Endothelial cell of umbilical vein (primary cell): ENCODE measurements around the gene ATL1. TPM values are rescaled to one million over a fixed set of nuclear protein-coding genes. Genes with fewer than 3 reads are reported as not detected.

Experiments
- BruUV-seq: library from RNA; stranded (reverse); fragments of 400-500 nt; replicated peaks from 2 replicates; lab custom pipeline; 2021; lab: Mats Ljungman, UMichigan
- CTCF ChIA-PET: fragments of 300-600, 350-600 bp; sonication (Branson Sonifier 250); formaldehyde crosslinking; loops from one replicate; lab custom pipeline; 2021; ENCODE audit warnings: antibody characterized with exemption, inconsistent platforms; lab: Charles Lee
- POLR2A ChIA-PET: fragments of 300-600, 350-600 bp; sonication (Branson Sonifier 250); formaldehyde crosslinking; loops from one replicate; lab custom pipeline; 2021; ENCODE audit warnings: antibody characterized with exemption, inconsistent platforms; lab: Charles Lee
- DNase-seq: peaks from one replicate; pipeline ENCODE4 v3.0.0-alpha.2; 2011; ENCODE audit warnings: low read depth, low spot score
- FAIRE-seq: peaks from 2 replicates; lab custom pipeline; 2011; peaks lifted over from hg19 to GRCh38; lab: Jason Lieb, UNC
- H2AFZ ChIP-seq: 2 replicates; pipeline ENCODE4 v1.6.0; 2012; ENCODE audit warnings: low read depth, low read length, control low read depth, inconsistent platforms
- H3K27ac ChIP-seq: 2 replicates; pipeline ENCODE4 v1.5.1; 2011; ENCODE audit warnings: low read depth, mild to moderate bottlenecking, control low read depth, low read length, moderate library complexity; ENCODE audit not compliant: insufficient read depth
- H3K27me3 ChIP-seq, 2 experiments: 2 replicates each; pipeline versions ENCODE4 v1.6.0 to v1.6.1; 2011; ENCODE audit warnings: low read length in 2 of 2, mixed read lengths in 1 of 2; ENCODE audit not compliant: control insufficient read depth in 2 of 2, insufficient read depth in 2 of 2
- H3K36me3 ChIP-seq, 2 experiments: 2 replicates in 1 of 2; 3 replicates in 1 of 2; pipeline ENCODE4 v1.5.1; 2011; ENCODE audit warnings: low read length in 2 of 2, mild to moderate bottlenecking in 1 of 2, moderate library complexity in 1 of 2; ENCODE audit not compliant: control insufficient read depth in 2 of 2, insufficient read depth in 2 of 2; ENCODE audit errors: extremely low read depth in 1 of 2
- H3K4me1 ChIP-seq: 3 replicates; pipeline ENCODE4 v1.5.1; 2011; ENCODE audit warnings: mild to moderate bottlenecking, low read length; ENCODE audit not compliant: control insufficient read depth, insufficient read depth; ENCODE audit errors: extremely low read depth
- H3K4me2 ChIP-seq: 2 replicates; pipeline ENCODE4 v1.6.1; 2011; ENCODE audit warnings: low read length, control low read depth, mixed read lengths; ENCODE audit not compliant: insufficient read depth
- H3K4me3 ChIP-seq, 3 experiments: fragments of 200-600 bp in 1 of 3; sonication (generic), shearing (Covaris generic) in 1 of 3; replicated peaks in 1 of 3; 2 replicates each; pipeline ENCODE4 v1.5.1; 2011 to 2016; ENCODE audit warnings: control low read depth in 3 of 3, low read length in 3 of 3, mild to moderate bottlenecking in 2 of 3, inconsistent platforms in 1 of 3, low read depth in 1 of 3, moderate library complexity in 1 of 3; ENCODE audit not compliant: insufficient read depth in 1 of 3
- H3K79me2 ChIP-seq: 2 replicates; pipeline ENCODE4 v1.6.0; 2012; ENCODE audit warnings: low read length, inconsistent platforms; ENCODE audit not compliant: control insufficient read depth, insufficient read depth
- H3K9ac ChIP-seq: replicated peaks from 2 replicates; pipeline ENCODE3; 2011; ENCODE audit warnings: low read length, control low read depth; ENCODE audit not compliant: insufficient read depth; ENCODE audit errors: extremely low read depth
- H3K9me1 ChIP-seq: replicated peaks from 3 replicates; pipeline ENCODE4 v1.6.0; 2011; ENCODE audit warnings: mild to moderate bottlenecking, low read length; ENCODE audit not compliant: control insufficient read depth, insufficient read depth; ENCODE audit errors: extremely low read depth
- H3K9me3 ChIP-seq: replicated peaks from 2 replicates; pipeline ENCODE4 v1.5.1; 2012; ENCODE audit warnings: low read length, inconsistent platforms; ENCODE audit not compliant: control insufficient read depth, insufficient read depth
- H4K20me1 ChIP-seq: replicated peaks from 2 replicates; pipeline ENCODE3; 2011; ENCODE audit warnings: mild to moderate bottlenecking, low read length; ENCODE audit not compliant: control insufficient read depth, insufficient read depth; ENCODE audit errors: extremely low read depth
- EZH2 ChIP-seq: IDR thresholded peaks from 2 replicates; pipeline ENCODE4 v1.6.1; 2012; ENCODE audit warnings: borderline replicate concordance, low read depth, mild to moderate bottlenecking, moderate library complexity, low read length, inconsistent platforms; ENCODE audit not compliant: severe bottlenecking
- FOS ChIP-seq: IDR thresholded peaks from 2 replicates; pipeline ENCODE4 v1.6.1; 2011; ENCODE audit warnings: mild to moderate bottlenecking, low read length, moderate library complexity, borderline replicate concordance; ENCODE audit not compliant: insufficient read depth
- GATA2 ChIP-seq: IDR thresholded peaks from 2 replicates; pipeline ENCODE4 v1.7.0; 2011; ENCODE audit warnings: low read depth, mild to moderate bottlenecking, moderate library complexity, mixed read lengths, low read length; ENCODE audit not compliant: insufficient read length, insufficient read depth
- JUN ChIP-seq: IDR thresholded peaks from 2 replicates; pipeline ENCODE4 v1.6.1; 2011; ENCODE audit warnings: borderline replicate concordance, low read depth; ENCODE audit not compliant: insufficient read length, insufficient read depth
- POLR2A ChIP-seq: IDR thresholded peaks from 2 replicates; pipeline ENCODE4 v1.6.1; 2012; ENCODE audit warnings: low read depth, mild to moderate bottlenecking, control low read depth, low read length
- dilution Hi-C: fragments of 300-500 bp; cut with MboI; formaldehyde crosslinking; loops from one replicate; pipeline ENCODE4 v1.15.0; 2019; ENCODE audit warnings: low sequenced_read_pairs; ENCODE audit not compliant: extremely low pct_ligation_motif_present
- intact Hi-C: fragments of 100-400 bp; cut with micrococcal nuclease; formaldehyde crosslinking; loops from one replicate; pipeline ENCODE4 v1.10.0; 2022
- polyA plus RNA-seq, 4 experiments: library from polyadenylated mRNA; depleted of rRNA in 3 of 4; stranded (reverse) in 3 of 4; unstranded in 1 of 4; fragments of >200 nt; gene quantifications; 2 replicates each; pipeline versions ENCODE4 v1.2.1 to v1.2.3, GENCODE V29; 2011 to 2012; ENCODE audit warnings: missing spikeins in 1 of 4
- total RNA-seq: library from RNA; stranded (reverse); gene quantifications from 2 replicates; pipeline ENCODE4 v1.2.3, GENCODE V29; 2021
- TF ChIP-seq, protein P1 (sequence below), 2 donors: IDR thresholded peaks; 1 replicate in 1 of 2; 2 replicates in 1 of 2; pipeline ENCODE4 v1.5.1; 2011; ENCODE audit warnings: low read length in 2 of 2, mild to moderate bottlenecking in 2 of 2, moderate library complexity in 2 of 2, control low read depth in 1 of 2, inconsistent platforms in 1 of 2, low read depth in 1 of 2; ENCODE audit not compliant: insufficient read depth in 1 of 2; ENCODE audit errors: extremely low read depth in 1 of 2
- TF ChIP-seq, protein P2 (sequence below): IDR thresholded peaks from 2 replicates; pipeline ENCODE4 v1.6.1; 2011; ENCODE audit not compliant: insufficient read depth, insufficient read length

Gene ATL1
- total and polyA plus RNA-seq, 2 donors (not counting 3 experiments of a cell fraction or from before 2014, with no cell fraction given), result 1.1 to 5.1 TPM

DNA sequence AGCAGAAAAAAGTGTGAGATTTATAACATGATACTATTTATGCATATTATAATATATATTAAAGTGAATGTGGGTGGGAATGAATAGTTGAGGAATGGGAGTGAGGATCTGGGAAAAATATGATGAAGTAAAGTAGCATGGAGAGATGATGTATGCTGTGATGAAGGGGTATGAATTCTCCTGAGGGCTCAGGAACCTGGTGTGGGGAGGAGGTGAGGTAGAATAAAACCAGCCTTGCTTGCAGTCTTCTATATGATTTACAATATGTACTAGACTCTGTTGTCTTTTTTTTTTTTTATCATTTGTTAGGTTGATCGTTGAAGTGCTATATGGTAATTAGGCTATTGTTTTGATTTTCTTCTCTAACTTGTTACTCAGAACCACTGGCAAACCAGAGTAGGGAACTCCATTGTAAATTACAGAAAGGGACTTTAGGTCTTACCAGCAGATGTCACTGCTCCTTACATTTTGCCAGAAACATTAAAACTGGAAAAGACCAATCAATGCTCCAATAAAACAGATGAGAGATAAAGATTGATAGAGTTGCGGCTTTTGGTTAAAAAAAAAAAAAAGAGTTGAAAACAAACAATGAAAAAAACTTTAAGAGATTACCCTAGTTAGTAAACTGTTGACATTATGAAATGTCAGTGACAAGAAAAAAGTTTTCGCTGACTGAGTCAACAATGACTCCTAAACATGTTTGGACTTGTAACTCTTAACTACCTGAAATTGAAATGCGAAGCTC lies 39.9 kb downstream of the ATL1 start:
- ChIA-PET POLR2A (no interaction called here), CTCF (interaction anchor here (0.7 to 2.8 kb wide), 19 partner anchors 8 to 262 kb away, joined by 3 to 76 read pairs (median 3); partner anchors contain the start of gene SAV1)
- H3K4me1 ChIP-seq, result peaks cover 3% of the 10 kb centered on the region
- no peaks in the 10 kb centered on the region for H3K36me3 ChIP-seq
- no peaks in the 10 kb centered on the region for H3K79me2 ChIP-seq
- H4K20me1 ChIP-seq, result no peaks in the 10 kb centered on the region
- DNase-seq (peak; percentile 68), FAIRE-seq (peak; percentile 70)
- H3K4me2 ChIP-seq, result no peak overlapping the region
- H3K9me3 ChIP-seq, result no peaks in the 10 kb centered on the region
- H3K27ac ChIP-seq, result no peak overlapping the region
- H3K9me1 ChIP-seq, result no peaks in the 10 kb centered on the region
- peak overlapping the region; percentile 51 for H2AFZ ChIP-seq
- no peak for TF ChIP-seq GATA2
- TF ChIP-seq, protein P1, sequence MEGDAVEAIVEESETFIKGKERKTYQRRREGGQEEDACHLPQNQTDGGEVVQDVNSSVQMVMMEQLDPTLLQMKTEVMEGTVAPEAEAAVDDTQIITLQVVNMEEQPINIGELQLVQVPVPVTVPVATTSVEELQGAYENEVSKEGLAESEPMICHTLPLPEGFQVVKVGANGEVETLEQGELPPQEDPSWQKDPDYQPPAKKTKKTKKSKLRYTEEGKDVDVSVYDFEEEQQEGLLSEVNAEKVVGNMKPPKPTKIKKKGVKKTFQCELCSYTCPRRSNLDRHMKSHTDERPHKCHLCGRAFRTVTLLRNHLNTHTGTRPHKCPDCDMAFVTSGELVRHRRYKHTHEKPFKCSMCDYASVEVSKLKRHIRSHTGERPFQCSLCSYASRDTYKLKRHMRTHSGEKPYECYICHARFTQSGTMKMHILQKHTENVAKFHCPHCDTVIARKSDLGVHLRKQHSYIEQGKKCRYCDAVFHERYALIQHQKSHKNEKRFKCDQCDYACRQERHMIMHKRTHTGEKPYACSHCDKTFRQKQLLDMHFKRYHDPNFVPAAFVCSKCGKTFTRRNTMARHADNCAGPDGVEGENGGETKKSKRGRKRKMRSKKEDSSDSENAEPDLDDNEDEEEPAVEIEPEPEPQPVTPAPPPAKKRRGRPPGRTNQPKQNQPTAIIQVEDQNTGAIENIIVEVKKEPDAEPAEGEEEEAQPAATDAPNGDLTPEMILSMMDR (IDR thresholded peaks at IDR 0.05; ENCODE audit: extremely low read depth in 1 of 2, insufficient read depth in 1 of 2, low read depth in 1 of 2, low read length in 2 of 2), result peak; percentile 35 to 46
- intact Hi-C loops (loop anchor here (1.0 to 2.0 kb wide), 4 partner anchors 114 to 261 kb away; no protein-coding TSS in a partner anchor), dilution Hi-C loops (no loop called here)
- no peaks in the 10 kb centered on the region for H3K27me3 ChIP-seq
- H3K4me3 ChIP-seq, result no peak overlapping the region
- H3K9ac ChIP-seq, result no peak overlapping the region
- no TSS peak for BruUV-seq

DNA sequence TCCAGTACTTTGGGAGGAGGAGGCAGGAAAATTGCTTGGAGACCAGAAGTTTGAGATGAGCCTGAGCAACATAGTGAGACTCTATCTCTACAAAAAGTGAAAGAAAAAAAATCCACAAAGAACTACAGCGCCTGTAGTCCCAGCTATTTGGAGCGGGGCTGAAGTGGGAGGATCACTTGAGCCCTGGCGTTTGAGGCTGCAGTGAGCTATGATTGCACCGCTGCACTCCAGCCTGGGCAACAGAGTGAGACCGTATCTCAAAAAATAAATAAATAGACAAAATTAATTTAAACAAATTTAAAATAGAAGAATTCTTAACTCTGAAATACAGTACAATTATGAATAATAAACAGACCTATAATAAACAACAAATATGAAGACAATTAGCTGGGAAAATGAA lies 40.9 kb downstream of the ATL1 start:
- no peaks in the 10 kb centered on the region for H3K9me3 ChIP-seq
- H3K27ac ChIP-seq, result no peak overlapping the region
- intact Hi-C loops, result loop anchor here (1.0 to 2.0 kb wide), 4 partner anchors 113 to 260 kb away; no protein-coding TSS in a partner anchor
- no peak overlapping the region for H3K4me3 ChIP-seq
- dilution Hi-C loops, result no loop called here
- H3K36me3 ChIP-seq, result no peaks in the 10 kb centered on the region
- FAIRE-seq, result no peak
- H4K20me1 ChIP-seq, result no peaks in the 10 kb centered on the region
- TF ChIP-seq, protein P2, sequence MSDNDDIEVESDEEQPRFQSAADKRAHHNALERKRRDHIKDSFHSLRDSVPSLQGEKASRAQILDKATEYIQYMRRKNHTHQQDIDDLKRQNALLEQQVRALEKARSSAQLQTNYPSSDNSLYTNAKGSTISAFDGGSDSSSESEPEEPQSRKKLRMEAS, result no peak
- TF ChIP-seq POLR2A (no peak), GATA2 (no peak), JUN (no peak), FOS (no peak), EZH2 (no peak)
- TF ChIP-seq, protein P1 (IDR thresholded peaks at IDR 0.05; ENCODE audit: extremely low read depth in 1 of 2, insufficient read depth in 1 of 2, low read depth in 1 of 2, low read length in 2 of 2), result no peak
- H3K27me3 ChIP-seq, result no peaks in the 10 kb centered on the region
- ChIA-PET POLR2A (interaction anchor here (1.5 kb wide), 1 partner anchor 67 kb away, joined by 4 read pairs; the partner anchor contains the start of gene SAV1), CTCF (interaction anchor here (0.7 to 2.8 kb wide), 23 partner anchors 9 to 261 kb away, joined by 3 to 76 read pairs (median 4); no protein-coding TSS in a partner anchor)
- H3K9me1 ChIP-seq, result no peaks in the 10 kb centered on the region
- DNase-seq, result no peak
- no TSS peak for BruUV-seq
- no peak overlapping the region for H3K9ac ChIP-seq
- no peaks in the 10 kb centered on the region for H3K79me2 ChIP-seq
- peaks cover 12% of the 10 kb centered on the region for H3K4me1 ChIP-seq
- no peak overlapping the region for H3K4me2 ChIP-seq
- no peak overlapping the region for H2AFZ ChIP-seq
